Fibroblast of skin of right quadriceps (primary cell): ENCODE data around the gene EYA2.
"Not testable (repeated sequence)": the region's sequence is repeated elsewhere in the genome, so short reads cannot be mapped to it uniquely, and the experiment has no call there.

Experiments used
- DNase-seq: peaks from one replicate; pipeline ENCODE4 v3.0.0-alpha.2; 2013

EYA2 gene

GRCh38 chr20:46959081-46959692 lies 64.5 kb downstream of the EYA2 start:
- DNase-seq, result peak; percentile 97

- DNase-seq, result no peak
Observed at GRCh38 chr20:46959821-46960220, 65.2 kb downstream of the EYA2 start.

- no peak for DNase-seq
Observed at GRCh38 chr20:46960536-46960935, 65.9 kb downstream of the EYA2 start.

- not testable (repeated sequence) for DNase-seq
Observed at GRCh38 chr20:46961968-46962367, 67.3 kb downstream of the EYA2 start.

DNA sequence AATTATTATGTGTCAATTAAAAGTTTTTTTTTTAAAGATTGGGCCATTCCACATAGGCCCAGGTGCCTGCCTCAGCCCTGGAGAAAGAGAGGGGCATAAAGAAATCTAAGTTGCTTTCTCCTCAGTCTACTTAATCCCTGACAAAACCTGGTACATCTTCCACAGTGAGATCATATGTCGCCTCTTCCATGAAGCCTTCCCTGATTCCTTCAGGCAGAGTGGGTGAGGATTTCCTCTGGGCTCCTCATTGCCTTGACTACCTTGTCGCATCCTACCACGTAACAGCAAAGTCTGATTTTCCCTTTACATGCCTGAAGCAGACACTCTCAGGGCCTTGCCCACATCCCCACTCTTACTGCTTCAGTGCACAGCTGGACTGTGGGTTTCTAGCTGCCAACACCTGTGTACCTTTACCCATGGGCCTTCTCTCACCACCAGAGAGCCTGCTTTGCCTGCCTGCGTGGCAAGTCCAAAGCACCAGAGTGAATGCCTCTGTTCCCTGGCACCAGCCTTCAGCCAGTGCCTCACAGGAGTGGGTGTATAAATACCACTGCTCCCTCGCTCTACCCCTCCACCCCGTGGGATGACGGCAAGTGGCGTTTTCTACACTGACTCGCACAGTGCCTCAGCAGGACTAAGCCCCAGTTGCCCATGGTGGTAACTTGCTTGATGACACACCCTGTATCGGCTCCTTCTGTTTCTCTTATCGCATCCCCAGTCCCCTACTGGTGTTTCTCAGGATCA lies 68.0 kb downstream of the EYA2 start:
- DNase-seq, result no peak

DNA sequence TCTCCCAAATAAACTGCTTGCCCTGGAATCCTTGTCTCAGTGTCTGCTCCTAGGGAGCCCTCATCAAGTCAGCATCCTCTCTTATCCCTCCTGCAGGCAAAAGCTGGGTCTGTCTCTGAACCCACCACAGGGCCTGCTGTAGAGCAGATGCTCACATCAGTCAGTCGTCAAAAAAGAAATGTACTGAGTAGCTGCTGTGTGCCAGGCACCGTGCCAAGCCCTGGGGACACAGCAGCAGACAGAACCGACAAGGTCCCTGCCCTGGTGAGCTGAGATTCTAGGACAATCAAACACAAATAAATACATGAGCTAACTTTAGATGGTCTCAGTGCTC lies 68.5 kb downstream of the EYA2 start:
- DNase-seq, result no peak

GRCh38 chr20:46963758-46964617 lies 69.3 kb downstream of the EYA2 start:
- DNase-seq, result peak; percentile 37

DNA sequence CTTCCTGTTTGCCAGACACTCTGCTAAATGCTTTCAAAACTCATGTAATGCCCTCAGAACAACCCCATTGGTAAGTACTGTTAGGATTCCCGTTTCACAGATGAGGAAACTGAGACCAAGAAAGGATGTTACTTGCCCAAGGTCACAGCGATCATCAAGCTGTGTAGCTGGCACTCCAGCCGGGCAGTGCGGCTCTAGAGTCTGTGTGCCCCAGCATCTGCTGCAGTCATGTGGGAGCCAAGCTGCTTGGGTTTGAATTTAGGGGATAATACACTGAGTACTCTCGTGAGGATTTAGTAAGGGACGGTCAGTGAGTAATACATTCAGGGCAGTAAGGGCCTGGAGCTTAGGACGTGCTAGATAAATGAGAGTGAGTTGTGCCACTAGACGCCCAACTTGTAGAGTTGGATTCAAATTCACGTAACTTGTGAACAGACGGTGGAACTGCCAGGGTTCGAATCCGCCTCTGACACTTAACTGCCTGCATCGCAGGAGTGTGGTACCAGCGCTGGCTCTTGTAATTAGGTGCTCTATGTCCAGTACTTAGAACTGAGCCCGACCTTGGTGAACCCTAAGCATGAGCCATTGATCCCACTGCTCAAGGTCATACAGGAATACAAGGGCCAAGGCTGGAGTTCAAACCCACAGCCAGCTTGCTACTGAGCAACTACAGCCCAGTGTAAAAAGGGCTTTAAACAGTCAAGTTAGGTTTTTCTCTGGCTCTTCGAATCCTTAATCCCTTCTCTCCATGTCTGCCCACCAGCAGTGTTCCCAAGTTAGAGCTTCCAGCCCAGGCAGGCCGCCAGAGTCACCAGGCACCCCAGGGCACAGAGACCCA lies 70.2 kb downstream of the EYA2 start:
- DNase-seq, result no peak

DNA sequence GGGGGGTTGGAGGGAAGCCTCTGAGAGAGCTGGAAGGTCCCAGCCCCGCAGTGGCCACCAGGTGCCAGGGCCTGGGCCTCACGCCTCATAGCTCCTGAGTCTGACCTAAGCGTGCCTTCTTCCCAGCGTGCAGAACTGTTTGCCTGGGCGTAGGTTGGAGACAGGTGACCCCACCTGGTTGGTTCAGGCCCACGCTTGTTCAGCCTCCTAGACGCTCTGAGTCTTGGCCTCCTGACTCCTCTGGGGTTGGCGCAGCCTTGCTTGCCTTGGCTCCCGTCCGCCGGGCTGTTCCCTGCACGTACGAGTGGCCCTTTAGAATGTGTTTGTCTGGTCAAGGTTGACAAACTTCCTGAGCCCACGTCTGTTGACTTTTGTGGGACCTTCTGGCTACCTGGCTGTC lies 70.8 kb downstream of the EYA2 start:
- no peak for DNase-seq

GRCh38 chr20:46967646-46968045 lies 73.0 kb downstream of the EYA2 start:
- no peak for DNase-seq

DNA sequence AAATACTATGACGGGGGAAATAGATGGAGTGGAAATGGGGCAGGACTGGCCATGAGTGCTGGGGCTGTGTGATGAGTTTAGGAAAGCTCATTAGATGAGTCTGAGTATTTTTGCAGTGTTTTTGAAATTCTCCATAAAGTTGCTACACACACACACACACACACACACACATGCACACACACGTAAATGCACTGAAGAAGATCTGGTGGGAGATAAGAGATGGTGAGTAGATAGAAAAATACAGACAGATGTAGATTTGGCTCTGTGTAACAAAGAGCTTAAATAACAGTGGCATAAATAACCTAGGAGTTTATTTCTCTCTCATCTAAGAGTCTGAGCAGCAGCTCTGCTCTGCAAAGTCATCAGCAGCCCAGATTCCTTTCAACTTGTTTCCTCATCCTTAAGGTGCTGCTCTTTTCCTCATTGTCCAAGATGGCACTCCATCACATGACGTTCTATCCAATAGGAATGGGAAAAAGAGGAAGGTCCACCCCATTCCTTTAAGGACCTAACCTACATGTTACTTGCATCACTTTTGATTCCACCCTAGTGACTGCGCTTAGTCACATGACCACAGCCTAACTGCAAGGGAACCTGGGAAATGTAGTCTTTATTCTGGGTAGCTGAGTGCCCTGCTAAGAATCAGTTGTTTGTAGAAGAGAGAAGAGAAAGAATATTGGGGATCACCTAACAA lies 76.4 kb downstream of the EYA2 start:
- peak; percentile 90 for DNase-seq

DNA sequence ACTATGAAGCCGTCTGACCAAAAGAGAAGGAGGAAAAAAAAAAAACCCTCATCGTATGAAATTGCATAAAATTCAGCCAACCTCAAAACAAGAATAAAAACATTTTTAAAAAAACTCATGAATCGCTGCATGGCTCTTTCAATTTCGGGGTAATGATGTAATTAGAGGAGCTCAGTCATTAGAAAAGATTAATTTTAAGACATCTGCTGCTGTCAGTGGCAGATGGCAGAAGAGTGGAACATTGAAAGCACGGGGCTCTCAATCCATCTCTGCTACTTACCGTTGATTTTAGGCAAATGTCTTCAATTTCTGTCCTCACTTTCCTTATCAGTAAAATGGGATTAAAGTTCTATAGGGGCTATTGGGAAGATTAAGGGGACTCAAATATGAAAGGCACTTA lies 79.1 kb downstream of the EYA2 start:
- DNase-seq, result no peak

DNA sequence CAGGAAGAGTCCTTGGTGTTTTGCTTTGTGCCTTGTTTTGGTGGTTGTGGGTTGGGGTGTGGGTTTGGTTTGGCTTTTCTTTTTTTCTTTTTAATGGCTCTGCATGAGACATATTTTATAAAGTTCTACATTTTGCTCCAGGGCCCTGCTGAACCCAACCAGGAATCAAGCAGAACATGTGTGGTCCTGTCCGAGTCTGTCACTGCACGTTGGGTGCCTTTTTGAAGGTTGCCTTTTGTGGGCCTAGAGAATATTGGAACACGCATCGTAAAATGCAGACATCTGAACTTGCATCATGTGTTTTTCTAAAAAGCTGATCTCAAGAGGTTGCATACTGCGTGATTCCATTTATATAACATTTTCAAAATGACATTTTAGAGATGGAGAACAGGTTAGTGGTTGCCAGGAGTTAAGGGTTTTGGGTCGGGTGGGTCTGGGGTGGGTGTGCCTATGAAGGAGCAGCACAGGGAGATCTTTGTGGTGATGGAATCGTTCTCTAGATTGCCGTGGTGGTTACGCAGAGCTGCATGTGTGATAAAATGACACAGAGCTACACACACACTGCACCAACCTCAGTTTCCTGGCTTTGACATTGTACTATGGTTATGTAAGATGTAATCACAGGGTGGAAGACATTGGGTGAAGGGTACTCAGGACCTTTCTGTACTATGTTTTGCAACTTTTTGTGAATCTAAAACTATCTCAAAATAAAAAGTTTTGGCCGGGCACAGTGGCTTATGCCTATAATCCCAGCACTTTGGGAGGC lies 80.2 kb downstream of the EYA2 start:
- no peak for DNase-seq

GRCh38 chr20:46975976-46976375 lies 81.3 kb downstream of the EYA2 start:
- DNase-seq, result no peak

DNA sequence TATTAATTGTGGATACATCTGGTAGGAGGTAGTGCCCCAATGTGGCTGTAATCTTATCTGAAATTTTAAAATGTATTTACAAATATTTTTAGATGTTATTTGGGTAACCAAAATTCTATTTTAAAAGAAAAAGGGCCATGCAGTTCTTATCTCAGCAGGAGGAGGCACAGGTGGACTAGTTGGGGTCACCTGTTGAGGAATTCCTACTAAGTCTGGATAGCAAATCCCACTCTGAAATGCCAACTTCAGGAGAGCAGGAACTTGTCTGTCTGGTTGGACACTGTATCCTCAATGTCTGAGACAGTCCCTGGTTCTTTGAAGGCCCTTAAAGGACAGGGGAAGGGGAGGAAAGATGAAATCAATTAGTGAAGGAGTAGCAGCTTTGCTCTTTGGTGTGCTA lies 82.6 kb downstream of the EYA2 start:
- DNase-seq, result no peak

- DNase-seq, result no peak
Observed at GRCh38 chr20:46977909-46978588, 83.4 kb downstream of the EYA2 start.

DNA sequence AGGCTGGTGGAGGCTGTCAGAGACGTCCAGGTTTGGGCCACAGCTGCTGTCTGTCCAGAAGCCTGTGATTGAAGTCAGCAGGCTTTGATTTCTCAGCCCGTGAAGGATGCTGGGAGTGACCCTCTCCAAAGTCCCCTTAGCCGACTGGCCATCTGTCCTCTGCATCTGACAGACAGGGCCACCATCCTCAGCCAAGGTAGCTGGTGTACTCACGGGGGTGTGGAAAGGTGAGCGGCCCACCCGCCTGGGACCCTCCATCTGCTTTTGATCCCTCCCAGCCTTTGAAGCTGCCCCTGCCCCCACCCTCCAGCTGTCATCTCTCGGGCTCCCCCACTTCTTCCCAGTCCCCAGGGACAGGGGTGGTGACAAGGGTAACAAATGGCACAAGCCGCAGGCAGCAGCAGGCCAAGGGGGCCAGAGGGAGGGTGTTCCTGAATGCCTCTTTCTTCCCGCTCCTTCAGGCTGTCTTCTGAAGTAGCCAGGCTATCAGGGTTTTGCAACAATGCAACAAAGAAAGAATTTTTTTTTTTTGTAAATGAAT lies 84.4 kb downstream of the EYA2 start:
- peak; percentile 23 for DNase-seq

GRCh38 chr20:46979603-46980241 lies 85.1 kb downstream of the EYA2 start:
- DNase-seq, result no peak

GRCh38 chr20:46981184-46981583 lies 86.5 kb downstream of the EYA2 start:
- DNase-seq, result no peak

DNA sequence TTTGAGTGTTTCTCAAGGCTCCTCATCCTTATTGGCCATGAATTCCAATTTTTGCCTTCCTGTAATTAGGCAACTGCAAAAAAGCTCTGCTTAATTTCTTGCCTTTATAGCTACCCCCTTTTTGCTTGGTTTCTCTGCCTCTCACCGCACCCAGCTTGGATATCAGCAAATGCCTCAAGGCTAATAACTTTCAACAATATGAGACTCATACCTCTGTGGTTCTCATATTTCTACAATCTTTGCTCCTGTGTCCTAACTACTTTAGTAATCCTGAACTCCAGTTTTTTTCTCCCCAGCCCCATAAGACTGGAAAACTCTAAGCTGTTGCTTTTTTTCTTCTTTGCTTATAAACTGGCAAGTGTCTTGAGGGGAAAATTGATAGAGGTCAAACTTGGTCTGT lies 88.8 kb downstream of the EYA2 start:
- no peak for DNase-seq
